Measurements from ENCODE around the gene HOXD4.

HOXD4 gene

GRCh38 chr2:176172895-176173566 is 21.7 kb downstream of the HOXD4 start:
- no peak for DNase-seq (ENCODE audit: low read depth, low spot score)
- in situ Hi-C loops (cut with HindIII; ENCODE audit: low sequenced_read_pairs): no loop called here
- no peak for TF ChIP-seq CTCF (IDR thresholded peaks at IDR 0.05; ENCODE audit: low read depth, low read length)
- no peak overlapping the region for H3K4me3 ChIP-seq (ENCODE audit: low read depth, low read length)

- DNase-seq (ENCODE audit: low read depth, low spot score): no peak
- no peak overlapping the region for H3K4me3 ChIP-seq (ENCODE audit: low read depth, low read length)
- in situ Hi-C loops (cut with HindIII; ENCODE audit: low sequenced_read_pairs): no loop called here
- TF ChIP-seq CTCF (IDR thresholded peaks at IDR 0.05; ENCODE audit: low read depth, low read length): no peak
Measured at GRCh38 chr2:176173567-176174381, 22.4 kb downstream of the HOXD4 start.

GRCh38 chr2:176174382-176174823 is 23.1 kb downstream of the HOXD4 start:
- peak overlapping the region; percentile 13 for H3K4me3 ChIP-seq (ENCODE audit: low read depth, low read length)
- in situ Hi-C loops (cut with HindIII; ENCODE audit: low sequenced_read_pairs): no loop called here
- TF ChIP-seq CTCF (IDR thresholded peaks at IDR 0.05; ENCODE audit: low read depth, low read length): no peak
- no peak for DNase-seq (ENCODE audit: low read depth, low spot score)

GRCh38 chr2:176174824-176175708 is 23.7 kb downstream of the HOXD4 start:
- no peak for TF ChIP-seq CTCF (IDR thresholded peaks at IDR 0.05; ENCODE audit: low read depth, low read length)
- H3K4me3 ChIP-seq (ENCODE audit: low read depth, low read length): peak overlapping the region; percentile 13
- in situ Hi-C loops (cut with HindIII; ENCODE audit: low sequenced_read_pairs): no loop called here
- DNase-seq (ENCODE audit: low read depth, low spot score): no peak

GRCh38 chr2:176175709-176176607 is 24.6 kb downstream of the HOXD4 start:
- no peak overlapping the region for H3K4me3 ChIP-seq (ENCODE audit: low read depth, low read length)
- no peak for DNase-seq (ENCODE audit: low read depth, low spot score)
- TF ChIP-seq CTCF (IDR thresholded peaks at IDR 0.05; ENCODE audit: low read depth, low read length): no peak
- in situ Hi-C loops (cut with HindIII; ENCODE audit: low sequenced_read_pairs): no loop called here

Measured in astrocyte of the spinal cord (primary cell).